GM12872 (cell line): ENCODE data around the gene ANXA2R.
A peak's percentile ranks its signal among the peaks of the same experiment; 100 is the strongest.

Experiments
- CTCF ChIP-seq: IDR thresholded peaks from 3 replicates; pipeline ENCODE4 v1.5.1; 2011; ENCODE audit warnings: low read depth, mild to moderate bottlenecking, low read length, moderate library complexity; ENCODE audit not compliant: insufficient read depth

ANXA2R gene

DNA sequence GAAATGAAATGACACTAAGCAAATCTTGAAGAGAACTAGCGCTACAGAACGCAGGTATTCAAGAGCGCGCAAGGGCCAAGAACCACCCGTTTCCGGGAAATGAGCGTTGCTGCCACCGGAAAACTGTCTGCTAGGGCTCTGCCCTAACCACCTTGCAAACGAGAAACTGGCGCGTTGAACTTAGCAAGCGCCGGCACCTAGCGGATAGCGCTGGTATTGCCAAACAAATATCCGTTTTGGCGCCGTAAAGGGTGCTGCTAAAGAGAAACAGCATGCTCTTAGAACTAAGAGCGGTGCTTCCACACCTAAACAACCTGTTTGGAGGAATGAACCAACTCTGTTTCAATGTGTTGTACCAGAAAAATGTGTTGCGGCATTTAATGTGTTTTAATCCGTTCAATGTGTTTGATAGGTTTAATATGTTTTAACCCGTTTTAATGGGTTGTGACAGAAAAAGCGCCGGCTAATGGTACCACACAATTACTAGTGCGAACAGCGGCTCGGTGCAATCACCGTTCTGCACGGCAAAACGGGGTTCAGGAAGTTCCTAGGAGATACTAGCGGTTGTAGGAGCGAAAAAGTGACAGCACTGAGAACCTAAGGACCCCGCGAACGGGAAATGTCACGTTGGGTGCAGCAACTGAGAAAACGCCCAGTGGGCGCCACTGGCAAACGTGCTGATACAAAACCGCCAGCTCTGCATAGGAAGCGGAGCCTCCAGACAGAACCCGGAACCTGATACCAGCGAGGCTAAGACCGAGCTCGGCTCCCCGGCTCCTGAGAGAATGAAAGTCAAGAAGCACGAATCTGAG, at the start of gene ANXA2R:
Gene ANXA2R, minus strand, starts transcription at position 33 of the 812 bp plus-strand sequence. CDS start 273 bp downstream, outside the sequence.
- peak; percentile 85 for TF ChIP-seq CTCF

GRCh38 chr5:43085453-43085852, 45.3 kb upstream of the ANXA2R start:
- no peak for TF ChIP-seq CTCF

GRCh38 chr5:43078956-43079355, 38.8 kb upstream of the ANXA2R start:
- no peak for TF ChIP-seq CTCF

DNA sequence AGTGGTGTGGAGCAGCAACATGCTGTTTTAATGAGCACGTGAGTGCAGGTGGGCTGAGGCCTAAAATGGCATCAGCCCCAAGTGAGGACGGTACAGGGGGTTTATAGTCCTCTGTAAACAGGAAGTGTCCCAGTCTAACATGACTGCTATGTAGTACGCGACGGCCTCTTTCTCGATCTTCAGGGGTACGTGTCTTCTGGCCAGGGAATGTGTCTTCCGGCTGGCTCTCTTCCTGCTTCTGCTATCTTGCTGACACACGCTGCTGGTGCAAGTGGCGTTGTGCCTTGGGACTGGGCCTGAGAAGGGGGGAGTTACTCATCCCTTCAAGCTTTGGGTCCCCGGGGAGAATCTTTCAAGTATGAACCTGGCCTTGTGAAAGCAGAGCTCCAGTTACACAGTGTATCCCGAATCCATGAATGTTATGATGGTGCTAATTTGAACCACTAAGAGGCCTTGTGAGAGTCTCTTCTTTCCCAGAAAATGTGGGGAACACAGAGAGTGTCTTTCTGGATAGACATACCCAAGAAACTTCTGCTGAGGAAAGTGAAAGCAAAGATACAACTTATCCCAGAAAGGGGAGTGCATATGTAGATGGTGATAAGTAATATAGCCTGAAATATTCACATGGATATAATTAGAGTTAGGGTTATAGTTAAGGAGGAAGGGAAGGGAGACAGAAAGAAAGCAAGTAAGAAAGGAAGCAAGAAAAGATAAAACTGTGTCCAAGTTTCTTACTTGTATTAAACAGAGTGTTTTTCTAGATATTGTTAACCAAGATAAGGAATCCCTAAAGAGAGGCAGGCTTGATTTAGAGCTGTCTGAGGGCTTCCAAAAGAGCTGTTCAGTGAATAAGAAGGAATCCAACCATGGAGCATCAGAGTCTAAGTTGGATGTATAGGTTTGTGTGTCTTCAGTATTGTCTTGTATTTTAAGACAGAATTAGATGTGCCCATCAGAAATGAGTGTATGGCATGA, 35.5 kb upstream of the ANXA2R start:
- no peak for TF ChIP-seq CTCF

DNA sequence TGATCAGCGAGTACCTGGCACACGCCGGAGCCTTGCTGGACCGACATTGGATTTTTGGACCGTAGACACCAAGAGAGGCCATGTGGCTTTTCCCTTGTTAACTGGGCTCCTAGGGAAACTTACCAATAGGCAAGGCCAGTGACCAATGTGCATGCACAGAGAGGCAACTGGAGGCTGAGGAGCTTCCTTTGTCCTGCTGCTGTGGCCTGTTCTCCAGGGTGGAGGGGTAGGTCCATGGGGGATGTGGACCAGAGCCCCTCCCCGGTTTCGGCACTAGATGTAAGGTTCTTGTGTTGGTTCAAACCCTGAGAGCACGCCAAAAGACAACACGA, 34.8 kb upstream of the ANXA2R start:
- TF ChIP-seq CTCF, result no peak

GRCh38 chr5:43073597-43074546, 33.8 kb upstream of the ANXA2R start:
- peak; percentile 72 for TF ChIP-seq CTCF

DNA sequence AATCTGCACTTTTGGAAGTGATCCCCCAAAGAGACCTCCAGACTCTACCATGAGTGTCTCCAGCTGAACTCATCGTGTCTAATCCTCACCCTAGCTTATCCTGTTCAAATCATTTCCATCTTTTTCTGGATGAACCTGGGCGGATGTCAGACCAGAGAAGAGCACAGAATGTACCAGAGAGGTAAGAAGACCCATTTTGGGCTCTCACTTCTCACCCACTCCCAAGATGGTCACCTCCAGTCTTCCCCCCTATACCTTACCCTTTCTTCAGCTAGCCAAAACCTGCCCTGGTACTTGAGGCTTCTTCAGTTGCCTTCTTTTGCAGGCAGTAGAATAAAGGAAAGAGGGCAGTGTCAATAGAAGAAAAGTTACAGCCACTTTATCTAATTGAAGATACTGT, 27.9 kb upstream of the ANXA2R start:
- no peak for TF ChIP-seq CTCF
